ENCODE measurements around the gene MPC1.

MPC1 gene

GRCh38 chr6:166413491-166413951, 30.8 kb upstream of the MPC1 start:
- H3K27ac ChIP-seq: no peak overlapping the region
- TF ChIP-seq, protein P1, sequence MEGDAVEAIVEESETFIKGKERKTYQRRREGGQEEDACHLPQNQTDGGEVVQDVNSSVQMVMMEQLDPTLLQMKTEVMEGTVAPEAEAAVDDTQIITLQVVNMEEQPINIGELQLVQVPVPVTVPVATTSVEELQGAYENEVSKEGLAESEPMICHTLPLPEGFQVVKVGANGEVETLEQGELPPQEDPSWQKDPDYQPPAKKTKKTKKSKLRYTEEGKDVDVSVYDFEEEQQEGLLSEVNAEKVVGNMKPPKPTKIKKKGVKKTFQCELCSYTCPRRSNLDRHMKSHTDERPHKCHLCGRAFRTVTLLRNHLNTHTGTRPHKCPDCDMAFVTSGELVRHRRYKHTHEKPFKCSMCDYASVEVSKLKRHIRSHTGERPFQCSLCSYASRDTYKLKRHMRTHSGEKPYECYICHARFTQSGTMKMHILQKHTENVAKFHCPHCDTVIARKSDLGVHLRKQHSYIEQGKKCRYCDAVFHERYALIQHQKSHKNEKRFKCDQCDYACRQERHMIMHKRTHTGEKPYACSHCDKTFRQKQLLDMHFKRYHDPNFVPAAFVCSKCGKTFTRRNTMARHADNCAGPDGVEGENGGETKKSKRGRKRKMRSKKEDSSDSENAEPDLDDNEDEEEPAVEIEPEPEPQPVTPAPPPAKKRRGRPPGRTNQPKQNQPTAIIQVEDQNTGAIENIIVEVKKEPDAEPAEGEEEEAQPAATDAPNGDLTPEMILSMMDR (IDR thresholded peaks at IDR 0.05): no peak
- TF ChIP-seq ZFX (IDR thresholded peaks at IDR 0.05; ENCODE audit: borderline replicate concordance): no peak

GRCh38 chr6:166412911-166413384, 30.2 kb upstream of the MPC1 start:
- H3K27ac ChIP-seq: no peak overlapping the region
- TF ChIP-seq ZFX (IDR thresholded peaks at IDR 0.05; ENCODE audit: borderline replicate concordance): no peak
- TF ChIP-seq, protein P1 (IDR thresholded peaks at IDR 0.05): no peak

DNA sequence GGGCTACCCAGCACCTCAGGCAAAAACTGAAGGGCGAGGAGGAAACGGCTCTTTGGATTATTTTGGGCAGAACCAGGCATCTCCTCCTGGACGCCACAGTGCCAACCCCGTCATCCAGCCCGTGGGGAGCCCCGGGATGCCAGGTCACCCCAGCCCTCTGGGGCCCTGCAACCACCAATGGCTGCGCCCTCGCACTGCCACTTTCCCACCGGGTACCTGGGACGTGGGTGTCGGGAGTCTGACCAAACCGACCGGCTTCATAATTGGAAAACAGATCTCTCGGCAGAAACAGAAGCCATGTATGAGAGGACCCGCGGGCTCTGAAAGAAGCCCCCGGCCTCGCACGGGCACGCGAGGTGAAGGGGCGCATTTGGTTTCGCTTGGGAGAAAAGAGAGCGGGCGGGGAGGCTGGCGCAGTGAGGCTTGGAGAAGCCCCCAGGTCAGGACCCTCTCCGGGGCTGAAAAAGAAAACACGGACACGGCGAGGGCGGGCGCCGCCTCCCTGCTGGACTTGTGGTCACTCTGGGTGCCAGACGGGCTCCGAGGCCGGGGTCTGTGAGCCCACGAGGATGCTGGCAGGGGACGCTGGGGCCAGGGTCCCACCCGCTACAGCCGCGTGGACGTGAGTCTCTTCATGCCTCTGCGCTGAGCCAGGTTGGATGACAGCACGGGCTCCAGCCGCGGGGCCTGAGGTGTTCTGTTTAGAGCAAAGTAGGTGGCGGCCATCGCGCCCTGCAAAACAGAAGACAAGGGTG, 29.6 kb upstream of the MPC1 start:
- no peak overlapping the region for H3K27ac ChIP-seq
- TF ChIP-seq, protein P1 (IDR thresholded peaks at IDR 0.05): no peak
- TF ChIP-seq ZFX (IDR thresholded peaks at IDR 0.05; ENCODE audit: borderline replicate concordance): no peak

- TF ChIP-seq, protein P1 (IDR thresholded peaks at IDR 0.05): no peak
- TF ChIP-seq ZFX (IDR thresholded peaks at IDR 0.05; ENCODE audit: borderline replicate concordance): no peak
- no peak overlapping the region for H3K27ac ChIP-seq
These were observed 29.0 kb upstream of the MPC1 start for GRCh38 chr6:166411721-166412151.

GRCh38 chr6:166411271-166411670, 28.5 kb upstream of the MPC1 start:
- TF ChIP-seq, protein P1 (IDR thresholded peaks at IDR 0.05): no peak
- no peak for TF ChIP-seq ZFX (IDR thresholded peaks at IDR 0.05; ENCODE audit: borderline replicate concordance)

DNA sequence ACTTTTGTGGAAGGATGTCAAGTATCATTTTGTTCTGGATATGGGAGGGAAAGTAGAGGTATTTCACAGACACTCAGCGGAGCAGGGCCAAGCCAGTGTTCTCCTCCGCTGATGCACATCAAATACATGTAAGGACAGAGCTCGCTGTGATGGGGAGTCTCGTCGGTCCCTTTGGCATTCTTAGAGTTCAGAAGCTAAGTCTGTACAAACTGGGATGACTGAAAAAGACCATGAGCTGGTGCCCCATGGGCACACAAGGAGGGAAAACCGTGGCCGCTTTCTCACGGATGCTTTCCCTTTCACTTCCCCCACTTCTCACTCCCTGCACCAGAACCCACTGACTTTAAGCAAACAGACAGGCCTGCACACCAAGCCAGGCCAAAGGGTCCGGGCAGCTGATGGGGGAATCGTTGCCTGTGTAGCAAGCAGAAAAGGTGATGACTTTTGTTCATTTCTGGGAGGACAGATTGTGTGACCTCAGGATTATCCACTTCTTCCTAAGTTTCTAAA, 27.7 kb upstream of the MPC1 start:
- no peak overlapping the region for H3K27ac ChIP-seq
- TF ChIP-seq ZFX (IDR thresholded peaks at IDR 0.05; ENCODE audit: borderline replicate concordance): no peak
- TF ChIP-seq, protein P1 (IDR thresholded peaks at IDR 0.05): no peak

More at GRCh38 chr6:166411271-166411670, 28.5 kb upstream of the MPC1 start:
- no peak overlapping the region for H3K27ac ChIP-seq
